22Rv1 (cell line): ENCODE results near the gene DNAJB8.

Experiments used
- ZFX ChIP-seq: fragments of 450-650 bp; IDR thresholded peaks from 2 replicates; pipeline ENCODE4 v1.6.1; 2017; ENCODE audit warnings: antibody characterized with exemption, borderline replicate concordance
- TF ChIP-seq, protein P1 (sequence below): fragments of 450-650 bp; IDR thresholded peaks from 2 replicates; pipeline ENCODE4 v1.5.1; 2017; ENCODE audit warnings: mild to moderate bottlenecking

DNA sequence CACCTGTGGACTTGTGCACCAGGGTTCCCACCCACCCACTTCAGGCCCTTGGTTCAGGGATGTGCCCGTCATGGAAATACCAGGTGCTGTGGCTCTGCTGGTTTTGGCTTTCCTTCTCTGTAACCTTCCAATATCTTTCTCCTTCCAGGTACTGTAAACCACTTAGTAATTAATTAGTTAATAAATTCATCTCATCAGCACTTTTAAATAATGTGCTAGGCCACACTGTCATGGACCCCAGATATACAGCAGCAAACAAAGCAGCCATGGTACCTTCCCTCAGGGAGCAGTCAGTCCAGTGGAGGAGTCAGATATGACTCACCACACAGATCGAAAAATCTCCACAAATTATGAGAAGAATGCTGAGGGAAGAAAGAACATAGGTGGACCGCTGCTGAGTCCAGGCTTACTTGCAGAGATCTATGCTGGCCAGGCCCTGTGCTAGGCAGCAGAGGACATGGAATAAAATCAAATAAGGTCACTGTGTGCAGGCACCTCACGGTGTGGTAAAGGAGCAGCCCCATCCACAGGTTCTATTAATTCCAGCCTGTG is 33.1 kb upstream of the DNAJB8 start:
- TF ChIP-seq, protein P1, sequence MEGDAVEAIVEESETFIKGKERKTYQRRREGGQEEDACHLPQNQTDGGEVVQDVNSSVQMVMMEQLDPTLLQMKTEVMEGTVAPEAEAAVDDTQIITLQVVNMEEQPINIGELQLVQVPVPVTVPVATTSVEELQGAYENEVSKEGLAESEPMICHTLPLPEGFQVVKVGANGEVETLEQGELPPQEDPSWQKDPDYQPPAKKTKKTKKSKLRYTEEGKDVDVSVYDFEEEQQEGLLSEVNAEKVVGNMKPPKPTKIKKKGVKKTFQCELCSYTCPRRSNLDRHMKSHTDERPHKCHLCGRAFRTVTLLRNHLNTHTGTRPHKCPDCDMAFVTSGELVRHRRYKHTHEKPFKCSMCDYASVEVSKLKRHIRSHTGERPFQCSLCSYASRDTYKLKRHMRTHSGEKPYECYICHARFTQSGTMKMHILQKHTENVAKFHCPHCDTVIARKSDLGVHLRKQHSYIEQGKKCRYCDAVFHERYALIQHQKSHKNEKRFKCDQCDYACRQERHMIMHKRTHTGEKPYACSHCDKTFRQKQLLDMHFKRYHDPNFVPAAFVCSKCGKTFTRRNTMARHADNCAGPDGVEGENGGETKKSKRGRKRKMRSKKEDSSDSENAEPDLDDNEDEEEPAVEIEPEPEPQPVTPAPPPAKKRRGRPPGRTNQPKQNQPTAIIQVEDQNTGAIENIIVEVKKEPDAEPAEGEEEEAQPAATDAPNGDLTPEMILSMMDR, result no peak
- no peak for TF ChIP-seq ZFX
